GM03348 (cell line): Measurements from ENCODE around the gene THSD7A.

Experiments
- DNase-seq: peaks from one replicate; pipeline ENCODE4 v3.0.0; 2012; ENCODE audit warnings: low spot score

The THSD7A gene

GRCh38 chr7:11706666-11707605 is 125.1 kb downstream of the THSD7A start:
- DNase-seq, result no peak

GRCh38 chr7:11703829-11704228 is 128.2 kb downstream of the THSD7A start:
- no peak for DNase-seq

- no peak for DNase-seq
These were observed 129.1 kb downstream of the THSD7A start for GRCh38 chr7:11702938-11703337.

- no peak for DNase-seq
These were observed 130.0 kb downstream of the THSD7A start for GRCh38 chr7:11701829-11702560.

GRCh38 chr7:11699666-11700065 is 132.3 kb downstream of the THSD7A start:
- DNase-seq, result no peak

GRCh38 chr7:11698384-11698871 is 133.6 kb downstream of the THSD7A start:
- no peak for DNase-seq

- DNase-seq, result no peak
These were observed 141.6 kb downstream of the THSD7A start for GRCh38 chr7:11690395-11690794.

GRCh38 chr7:11689096-11689495 is 142.9 kb downstream of the THSD7A start:
- DNase-seq, result no peak

- DNase-seq, result no peak
These were observed 150.5 kb downstream of the THSD7A start for GRCh38 chr7:11681461-11681860.

GRCh38 chr7:11675163-11675562 is 156.8 kb downstream of the THSD7A start:
- DNase-seq, result no peak

- DNase-seq, result no peak
These were observed 163.3 kb downstream of the THSD7A start for GRCh38 chr7:11668727-11669126.

- no peak for DNase-seq
These were observed 164.2 kb downstream of the THSD7A start for GRCh38 chr7:11667810-11668185.

GRCh38 chr7:11667071-11667809 is 164.8 kb downstream of the THSD7A start:
- DNase-seq, result no peak

- DNase-seq, result no peak
These were observed 166.6 kb downstream of the THSD7A start for GRCh38 chr7:11665357-11665756.

GRCh38 chr7:11655642-11656041 is 176.4 kb downstream of the THSD7A start:
- no peak for DNase-seq

- no peak for DNase-seq
These were observed 176.8 kb downstream of the THSD7A start for GRCh38 chr7:11655163-11655562.

GRCh38 chr7:11650500-11650899 is 181.5 kb downstream of the THSD7A start:
- DNase-seq, result no peak

GRCh38 chr7:11650030-11650429 is 182.0 kb downstream of the THSD7A start:
- no peak for DNase-seq

- no peak for DNase-seq
These were observed 183.0 kb downstream of the THSD7A start for GRCh38 chr7:11648980-11649379.

GRCh38 chr7:11648101-11648500 is 183.9 kb downstream of the THSD7A start:
- DNase-seq, result no peak

- no peak for DNase-seq
These were observed 189.2 kb downstream of the THSD7A start for GRCh38 chr7:11642841-11643240.

- DNase-seq, result no peak
These were observed 189.7 kb downstream of the THSD7A start for GRCh38 chr7:11642276-11642675.
